ENCODE results near the gene TMEM221.

TMEM221 gene

DNA sequence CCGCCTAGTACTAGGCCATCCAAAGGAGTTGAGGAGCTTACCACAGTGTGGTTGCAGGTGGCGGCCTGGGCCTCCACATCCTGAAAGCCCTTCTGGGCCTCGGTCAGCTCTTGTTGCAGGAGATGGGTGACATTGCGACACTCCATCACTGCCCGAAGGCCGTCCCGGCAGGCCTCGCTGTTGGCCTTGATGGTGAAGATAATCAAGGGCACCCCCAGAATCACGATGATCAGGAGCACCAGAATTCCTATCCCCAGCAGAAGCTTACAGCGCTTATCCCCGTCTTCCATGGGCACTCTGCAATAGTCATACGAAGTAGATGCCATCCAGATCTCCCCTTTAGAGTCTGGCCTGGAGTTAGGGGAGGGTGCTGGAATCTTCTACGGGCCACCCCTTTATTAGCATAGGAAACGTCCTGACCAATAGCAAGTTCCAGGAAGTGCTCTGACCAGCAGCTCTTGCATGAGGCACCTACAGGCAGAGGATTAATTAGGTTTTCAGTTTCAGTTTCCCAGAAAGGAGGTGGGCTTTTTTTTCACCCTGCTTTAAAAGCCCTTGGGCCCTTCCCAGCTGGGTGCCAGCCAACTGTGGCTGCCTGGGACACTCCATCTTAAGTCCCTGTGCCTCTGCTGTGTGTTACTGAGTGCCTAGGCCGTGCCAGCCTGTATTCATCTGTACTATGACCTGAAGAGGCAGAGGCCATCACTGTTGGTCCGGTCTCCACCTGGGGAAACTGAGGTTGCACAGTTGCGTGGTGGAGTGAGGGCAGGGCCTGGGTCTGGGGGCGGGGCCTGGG lies 43.0 kb downstream of the TMEM221 start, which contains the start of gene BST2:
BST2 (minus strand) TSS at position 381 of the 796 bp plus-strand sequence; CDS start at position 326, 55 bp downstream.
- TF ChIP-seq, protein P1, sequence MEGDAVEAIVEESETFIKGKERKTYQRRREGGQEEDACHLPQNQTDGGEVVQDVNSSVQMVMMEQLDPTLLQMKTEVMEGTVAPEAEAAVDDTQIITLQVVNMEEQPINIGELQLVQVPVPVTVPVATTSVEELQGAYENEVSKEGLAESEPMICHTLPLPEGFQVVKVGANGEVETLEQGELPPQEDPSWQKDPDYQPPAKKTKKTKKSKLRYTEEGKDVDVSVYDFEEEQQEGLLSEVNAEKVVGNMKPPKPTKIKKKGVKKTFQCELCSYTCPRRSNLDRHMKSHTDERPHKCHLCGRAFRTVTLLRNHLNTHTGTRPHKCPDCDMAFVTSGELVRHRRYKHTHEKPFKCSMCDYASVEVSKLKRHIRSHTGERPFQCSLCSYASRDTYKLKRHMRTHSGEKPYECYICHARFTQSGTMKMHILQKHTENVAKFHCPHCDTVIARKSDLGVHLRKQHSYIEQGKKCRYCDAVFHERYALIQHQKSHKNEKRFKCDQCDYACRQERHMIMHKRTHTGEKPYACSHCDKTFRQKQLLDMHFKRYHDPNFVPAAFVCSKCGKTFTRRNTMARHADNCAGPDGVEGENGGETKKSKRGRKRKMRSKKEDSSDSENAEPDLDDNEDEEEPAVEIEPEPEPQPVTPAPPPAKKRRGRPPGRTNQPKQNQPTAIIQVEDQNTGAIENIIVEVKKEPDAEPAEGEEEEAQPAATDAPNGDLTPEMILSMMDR (conservative IDR thresholded peaks at IDR 0.05; ENCODE audit: control insufficient read depth, insufficient read depth, low read depth, low read length) = no peak
- no peak for DNase-seq (ENCODE audit: low read depth)
- no peak within 1 kb of the TSS for H3K4me3 ChIP-seq (ENCODE audit: control insufficient read depth, low read depth, low read length)

DNA sequence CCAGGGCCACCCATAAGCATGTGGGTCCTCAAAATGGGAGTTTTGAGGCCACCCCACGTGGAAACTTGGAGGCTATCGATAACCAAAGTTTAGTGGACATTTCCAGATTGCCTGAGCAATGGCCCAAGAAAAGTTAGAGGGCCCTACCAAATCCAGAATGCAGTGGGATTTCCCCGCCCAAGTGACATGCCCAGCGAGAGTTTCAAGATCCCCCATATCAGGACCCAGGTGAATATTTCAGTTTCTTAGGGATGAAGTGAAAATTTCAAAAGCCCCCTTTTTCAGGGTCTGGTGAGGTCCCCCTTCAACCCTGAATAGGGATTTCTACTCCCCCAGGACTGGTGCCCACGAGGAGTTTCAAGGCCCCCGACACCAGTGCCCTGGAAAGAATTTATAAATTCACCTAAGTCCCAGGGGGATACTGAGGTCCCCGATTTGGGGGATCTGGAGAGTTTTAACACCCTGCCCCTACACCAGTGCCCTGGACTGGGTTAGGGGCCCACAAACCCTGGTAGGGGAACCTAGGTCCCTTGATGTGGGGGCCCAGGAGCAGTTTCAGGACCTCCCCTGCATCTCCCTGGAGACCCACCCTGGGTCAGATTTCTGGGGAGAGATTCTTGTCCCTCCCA lies 43.7 kb downstream of the TMEM221 start:
- DNase-seq (ENCODE audit: low read depth) = no peak
- TF ChIP-seq, protein P1 (conservative IDR thresholded peaks at IDR 0.05; ENCODE audit: control insufficient read depth, insufficient read depth, low read depth, low read length) = no peak

DNA sequence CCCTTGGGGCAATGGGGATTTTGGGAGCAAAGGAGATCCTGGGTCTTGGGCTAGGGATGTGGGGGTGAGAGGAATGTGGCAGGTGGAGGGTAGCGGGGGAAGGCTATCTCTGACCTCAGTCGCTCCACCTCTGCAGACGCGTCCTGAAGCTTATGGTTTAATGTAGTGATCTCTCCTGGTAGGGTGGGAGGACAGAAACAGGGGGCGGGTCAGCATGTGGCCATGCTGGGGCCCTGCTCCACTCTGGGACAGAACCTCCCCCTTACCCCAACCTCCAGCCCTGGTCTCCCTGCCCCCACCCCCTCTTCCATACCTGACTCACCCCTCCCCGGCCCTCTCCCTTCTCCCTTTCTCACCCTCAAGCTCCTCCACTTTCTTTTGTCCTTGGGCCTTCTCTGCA lies 44.5 kb downstream of the TMEM221 start:
- TF ChIP-seq, protein P1 (conservative IDR thresholded peaks at IDR 0.05; ENCODE audit: control insufficient read depth, insufficient read depth, low read depth, low read length) = no peak
- DNase-seq (ENCODE audit: low read depth) = no peak
- no peak overlapping the region for H3K4me3 ChIP-seq (ENCODE audit: control insufficient read depth, low read depth, low read length)

More for the DNA sequence above, 43.7 kb downstream of the TMEM221 start:
- no peak overlapping the region for H3K4me3 ChIP-seq (ENCODE audit: control insufficient read depth, low read depth, low read length)

DNA sequence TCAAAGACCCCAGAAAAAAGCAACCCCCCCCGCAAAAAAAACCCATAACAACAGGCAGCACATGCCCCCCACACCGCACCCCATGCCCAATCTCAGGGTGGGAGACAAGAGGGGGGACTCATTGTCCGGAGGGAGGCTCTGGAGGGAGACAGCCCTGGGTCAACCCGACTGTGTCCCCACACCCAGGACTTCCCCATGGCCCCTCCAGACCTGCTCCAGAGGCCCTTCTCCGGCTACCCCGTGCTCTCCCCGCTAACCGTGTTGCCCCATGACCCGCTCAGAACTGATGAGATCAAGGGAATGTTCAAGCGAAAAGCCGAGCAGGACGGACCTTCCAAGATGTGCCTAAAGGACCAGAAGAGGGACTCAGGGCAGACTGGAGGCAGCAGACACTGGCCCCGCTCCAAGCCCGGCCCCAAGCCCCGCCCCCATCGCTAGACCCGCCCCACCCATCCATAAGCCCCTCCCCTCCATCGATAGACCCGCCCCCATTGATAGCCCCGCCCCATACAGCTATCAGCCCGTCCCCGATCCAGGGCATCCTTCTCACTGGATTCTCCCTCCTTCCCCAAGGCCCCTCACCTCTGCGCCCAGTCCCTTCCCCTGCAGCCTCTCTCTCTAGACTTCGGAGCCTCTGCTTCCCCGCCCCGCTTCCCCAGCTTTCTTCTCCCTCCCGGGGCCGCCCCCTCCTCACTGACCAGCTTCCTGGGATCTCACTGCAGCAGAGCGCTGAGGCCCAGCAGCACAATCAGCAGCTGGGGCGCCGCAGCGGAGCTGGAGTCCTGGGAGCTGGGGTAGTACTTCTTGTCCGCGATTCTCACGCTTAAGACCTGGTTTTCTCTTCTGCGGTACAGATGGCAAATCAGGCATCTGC lies 45.2 kb downstream of the TMEM221 start:
- no peak overlapping the region for H3K4me3 ChIP-seq (ENCODE audit: control insufficient read depth, low read depth, low read length)
- no peak for DNase-seq (ENCODE audit: low read depth)
- TF ChIP-seq, protein P1 (conservative IDR thresholded peaks at IDR 0.05; ENCODE audit: control insufficient read depth, insufficient read depth, low read depth, low read length) = no peak

DNA sequence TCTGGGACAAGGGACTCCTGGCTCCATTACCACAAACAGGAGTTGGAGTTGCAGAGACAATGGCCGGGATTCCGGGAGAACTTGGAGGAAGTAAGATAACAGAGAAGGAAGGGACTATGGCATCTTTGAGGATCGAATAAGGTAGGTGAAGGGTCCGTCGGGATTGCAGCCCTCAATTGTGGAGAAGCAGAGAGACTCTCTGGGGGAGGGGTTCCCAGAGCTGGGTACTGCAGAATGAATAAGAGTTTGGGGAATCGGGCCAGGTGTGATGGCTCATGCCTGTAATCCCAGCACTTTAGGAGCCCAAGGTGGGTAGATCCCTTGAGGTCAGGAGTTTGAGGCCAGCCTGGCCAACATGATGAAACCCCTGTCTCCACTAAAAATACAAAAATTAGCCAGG lies 46.8 kb downstream of the TMEM221 start:
- DNase-seq (ENCODE audit: low read depth) = no peak
- H3K4me3 ChIP-seq (ENCODE audit: control insufficient read depth, low read depth, low read length) = no peak overlapping the region
- TF ChIP-seq, protein P1 (conservative IDR thresholded peaks at IDR 0.05; ENCODE audit: control insufficient read depth, insufficient read depth, low read depth, low read length) = no peak

DNA sequence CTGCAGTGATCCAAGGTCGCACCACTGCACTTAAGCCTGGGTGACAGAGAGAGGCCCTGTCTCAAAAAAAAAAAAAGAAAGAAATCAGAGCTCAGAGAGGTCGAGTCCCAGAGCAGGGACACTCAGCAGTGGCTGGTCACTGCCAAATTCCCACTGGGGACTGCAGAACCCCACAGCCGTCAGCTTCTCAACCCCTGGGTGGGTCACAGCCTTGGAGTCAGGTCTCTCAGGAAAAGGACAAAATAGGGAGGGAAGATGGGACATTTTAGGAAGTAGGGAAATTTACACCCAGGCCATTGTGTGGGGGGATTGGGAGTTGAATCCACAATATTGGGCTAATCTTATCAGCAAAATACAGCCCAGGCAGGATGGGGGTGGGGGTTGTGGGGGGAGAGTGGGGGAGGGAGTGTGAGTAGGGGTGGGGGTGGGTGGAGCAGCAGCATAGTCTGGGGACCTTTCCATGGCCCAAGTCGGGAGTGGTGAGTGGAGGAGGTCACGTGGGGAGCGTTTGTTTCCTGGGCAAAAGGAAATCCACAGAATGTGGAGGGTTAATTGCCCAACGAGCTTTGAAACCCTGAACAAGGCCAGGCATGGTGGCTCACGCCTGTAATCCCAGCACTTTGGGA lies 49.5 kb downstream of the TMEM221 start:
- TF ChIP-seq, protein P1 (conservative IDR thresholded peaks at IDR 0.05; ENCODE audit: control insufficient read depth, insufficient read depth, low read depth, low read length) = no peak
- no peak for DNase-seq (ENCODE audit: low read depth)
- H3K4me3 ChIP-seq (ENCODE audit: control insufficient read depth, low read depth, low read length) = no peak overlapping the region

Measured in fibroblast of mammary gland (primary cell).